Measurements from ENCODE around the gene FLOT2.
"Not testable (repeated sequence)": the region's sequence is repeated elsewhere in the genome, so short reads cannot be mapped to it uniquely, and the experiment has no call there.

FLOT2 gene

GRCh38 chr17:28873839-28874238, 23.7 kb downstream of the FLOT2 start:
- DNase-seq (ENCODE audit: low spot score): no peak

- no peak for DNase-seq (ENCODE audit: low spot score)
Observed at GRCh38 chr17:28871056-28871579, 26.4 kb downstream of the FLOT2 start.

GRCh38 chr17:28867276-28867675, 30.3 kb downstream of the FLOT2 start:
- no peak for DNase-seq (ENCODE audit: low spot score)

DNA sequence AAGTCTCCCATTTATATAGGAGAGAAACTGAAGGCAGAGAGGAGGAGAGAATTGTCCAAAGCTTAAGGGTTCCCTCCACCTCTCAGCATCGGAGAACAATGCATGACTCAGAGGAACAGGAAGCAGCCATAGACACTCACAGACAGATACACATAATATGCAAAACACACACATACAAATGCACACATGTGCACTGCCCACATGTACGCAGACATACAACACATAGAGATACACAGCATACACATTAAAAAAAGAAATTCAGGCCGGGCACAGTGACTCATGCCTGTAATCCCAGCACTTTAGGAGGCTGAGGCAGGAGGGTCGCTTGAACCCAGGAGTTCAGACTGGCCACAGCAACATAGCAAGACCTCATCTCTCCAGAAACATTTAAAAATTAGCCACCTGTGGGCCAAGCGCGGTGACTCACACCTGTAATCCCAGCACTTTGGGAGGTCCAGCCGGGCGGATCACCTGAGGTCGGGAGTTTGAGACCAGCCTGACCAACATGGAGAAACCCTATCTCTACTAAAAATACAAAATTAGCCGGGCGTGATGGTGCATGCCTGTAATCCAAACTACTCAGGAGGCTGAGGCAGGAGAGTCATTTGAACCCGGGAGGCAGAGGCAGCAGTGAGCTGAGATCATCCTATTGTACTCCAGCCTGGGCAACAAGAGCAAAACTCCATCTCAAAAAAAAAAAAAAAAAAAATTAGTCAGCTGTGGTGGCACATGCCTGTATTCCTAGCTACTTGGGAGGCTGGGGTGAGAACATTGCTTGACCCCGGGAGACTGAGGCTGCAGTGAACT, 31.4 kb downstream of the FLOT2 start:
- DNase-seq (ENCODE audit: low spot score): no peak

DNA sequence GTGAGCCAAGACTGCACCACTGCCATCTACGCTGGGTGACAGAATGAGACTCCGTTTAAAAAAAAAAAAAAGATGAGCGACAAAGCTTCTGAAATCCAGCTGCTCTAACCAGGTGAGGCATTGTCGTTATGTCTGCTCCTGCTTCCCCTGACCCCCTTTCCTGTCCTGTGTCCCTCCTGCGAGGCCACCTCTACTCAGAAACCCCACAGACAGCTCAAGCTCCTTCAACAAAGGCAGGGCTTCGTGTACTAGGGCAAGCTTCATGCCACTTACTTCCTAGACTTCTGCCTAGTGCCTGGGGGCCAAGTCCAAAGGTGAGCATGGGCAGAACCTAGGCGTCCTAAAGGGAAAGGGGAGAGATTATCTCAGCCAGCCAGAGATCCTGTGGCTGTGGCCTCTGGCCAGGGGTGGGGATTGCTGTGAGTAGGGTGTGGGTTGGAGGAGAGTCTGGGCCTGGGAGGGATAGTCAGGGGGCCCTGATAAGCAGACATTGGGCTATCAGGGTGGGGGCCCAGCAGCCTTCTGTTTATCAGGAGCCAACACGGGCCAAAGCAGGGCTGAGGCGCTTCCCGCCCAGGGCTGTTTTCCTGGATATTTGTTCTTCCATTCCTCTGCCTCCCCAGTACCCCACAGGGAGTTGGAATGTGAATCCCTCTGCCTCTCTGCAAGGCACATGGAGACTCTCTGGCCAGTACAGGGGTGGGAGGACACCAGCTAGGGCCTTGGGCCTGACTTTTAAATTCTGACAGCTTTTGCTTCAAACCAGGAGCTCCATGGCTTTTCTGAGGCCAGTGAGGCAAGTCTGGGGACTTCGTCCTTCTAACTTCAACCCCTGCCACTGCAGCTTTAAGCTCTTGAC, 32.3 kb downstream of the FLOT2 start:
- no peak for DNase-seq (ENCODE audit: low spot score)

DNA sequence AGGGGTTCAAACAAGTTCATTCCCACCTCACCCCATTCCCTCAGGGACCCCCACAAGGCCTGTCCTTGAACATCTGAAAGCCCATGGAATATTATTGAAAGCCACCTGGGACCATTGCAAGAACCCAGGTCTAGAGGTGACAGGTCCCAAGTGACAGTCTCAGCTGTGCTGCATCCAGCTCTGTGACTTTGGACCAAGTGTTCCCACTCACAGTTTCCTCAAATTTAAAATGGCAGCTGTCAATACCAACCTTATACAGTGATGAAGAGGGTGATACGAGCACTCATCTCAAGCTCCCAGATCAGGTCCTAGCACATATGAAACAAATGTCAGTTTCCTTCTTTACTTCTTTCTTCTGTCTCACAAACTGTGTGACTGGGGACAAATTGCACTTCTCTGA, 33.6 kb downstream of the FLOT2 start:
- no peak for DNase-seq (ENCODE audit: low spot score)

DNA sequence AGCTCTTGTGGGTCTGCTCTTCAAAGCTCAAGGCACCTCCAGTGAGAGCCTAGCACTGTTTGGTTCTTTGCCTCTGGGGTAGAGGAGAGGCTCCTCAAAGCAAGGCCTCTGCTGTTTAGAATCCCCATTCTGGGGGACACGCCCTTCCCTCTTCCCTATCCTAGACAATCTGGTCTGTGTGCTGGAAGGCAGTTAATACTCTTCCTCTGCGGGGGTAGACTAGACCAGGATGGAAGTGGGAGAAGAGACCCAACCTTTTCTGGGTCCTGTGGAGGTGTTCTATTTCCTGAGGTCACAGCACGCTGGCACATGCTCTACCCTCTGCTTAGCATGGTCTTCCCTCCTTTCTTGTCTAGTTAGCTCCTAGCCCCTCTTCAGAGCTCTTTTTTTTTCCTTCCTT, 35.0 kb downstream of the FLOT2 start:
- DNase-seq (ENCODE audit: low spot score): no peak

GRCh38 chr17:28861393-28862203, 35.9 kb downstream of the FLOT2 start:
- no peak for DNase-seq (ENCODE audit: low spot score)

- no peak for DNase-seq (ENCODE audit: low spot score)
Observed at GRCh38 chr17:28860363-28860808, 37.1 kb downstream of the FLOT2 start.

DNA sequence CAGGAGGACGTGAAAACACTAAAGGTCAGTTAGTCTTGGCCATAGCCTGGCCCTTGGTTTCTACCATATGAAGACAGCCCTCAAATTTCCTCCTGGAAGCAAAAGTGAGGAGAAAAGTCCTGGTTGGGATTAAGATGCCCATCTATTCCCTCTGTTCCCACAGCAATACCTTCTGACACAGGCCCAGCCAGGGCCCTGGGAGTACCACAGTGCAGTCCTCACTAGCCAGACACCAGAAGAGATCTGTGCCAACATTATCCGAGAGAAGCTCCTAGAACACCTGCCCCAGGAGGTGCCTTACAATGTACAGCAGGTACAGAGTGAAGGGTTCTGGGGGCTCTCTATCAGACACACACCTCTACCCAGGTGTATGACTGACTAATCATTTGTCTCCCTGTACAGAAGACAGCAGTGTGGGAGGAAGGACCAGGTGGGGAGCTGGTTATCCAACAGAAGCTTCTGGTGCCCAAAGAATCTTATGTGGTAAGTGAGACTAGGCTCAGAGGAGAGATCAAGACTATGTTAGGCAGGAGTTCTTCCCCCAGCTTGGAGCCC, 38.7 kb downstream of the FLOT2 start:
- no peak for DNase-seq (ENCODE audit: low spot score)

GRCh38 chr17:28857905-28858800, 39.4 kb downstream of the FLOT2 start:
- no peak for DNase-seq (ENCODE audit: low spot score)

- no peak for DNase-seq (ENCODE audit: low spot score)
Observed at GRCh38 chr17:28856028-28856574, 41.4 kb downstream of the FLOT2 start.

DNA sequence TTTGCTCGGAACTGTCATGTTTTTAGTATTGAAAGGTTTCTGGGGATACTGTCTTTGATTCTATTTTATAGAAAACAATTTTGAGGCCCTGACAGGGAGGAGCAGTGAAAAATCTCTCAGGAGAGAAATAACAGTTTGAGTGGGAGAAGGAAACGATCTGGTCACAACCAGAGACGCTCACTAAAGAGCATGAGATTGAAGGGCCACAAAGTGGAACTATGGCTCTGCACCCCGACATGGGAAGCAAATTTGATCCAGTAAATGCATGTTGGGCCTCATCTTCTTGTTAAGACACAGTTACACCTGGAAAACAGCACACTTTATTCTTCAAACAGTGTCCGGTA, 42.2 kb downstream of the FLOT2 start:
- no peak for DNase-seq (ENCODE audit: low spot score)

DNA sequence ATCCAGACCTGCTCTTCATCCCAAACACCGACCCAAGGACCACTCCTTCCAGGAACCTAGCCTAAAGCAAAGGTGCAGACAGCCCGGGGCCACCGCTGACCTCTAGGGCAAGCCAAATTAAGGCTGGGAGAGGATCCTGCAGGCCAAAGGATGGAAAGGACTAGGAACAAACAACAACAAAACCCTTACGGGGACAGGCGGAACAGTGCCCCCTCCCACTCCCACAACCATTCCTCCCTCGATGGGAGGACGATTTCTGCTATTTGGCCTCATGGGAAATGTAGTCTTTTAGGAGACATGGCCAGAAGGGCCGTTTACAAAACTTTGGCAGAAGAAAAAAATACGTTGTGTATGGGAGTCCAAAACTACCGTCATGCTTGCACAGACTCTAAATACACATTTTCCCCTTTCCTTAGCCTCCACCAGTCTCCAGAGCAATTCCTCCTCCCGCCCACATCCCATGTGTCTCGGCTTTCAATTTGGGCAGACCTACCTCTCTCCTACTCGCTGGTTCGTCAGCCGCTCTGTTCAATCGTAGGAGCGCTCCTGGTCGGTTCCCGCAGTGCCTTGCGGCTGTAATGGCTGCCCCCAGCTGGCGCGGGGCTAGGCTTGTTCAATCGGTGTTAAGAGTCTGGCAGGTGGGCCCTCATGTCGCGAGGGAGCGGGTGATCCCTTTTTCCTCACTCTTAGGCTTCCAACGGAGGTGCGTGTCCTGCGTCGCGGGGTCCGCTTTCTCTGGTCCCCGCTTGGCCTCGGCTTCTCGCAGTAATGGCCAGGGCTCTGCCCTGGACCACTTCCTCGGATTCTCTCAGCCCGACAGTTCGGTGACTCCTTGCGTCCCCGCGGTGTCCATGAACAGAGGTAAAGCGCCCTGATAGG, 42.8 kb downstream of the FLOT2 start, which contains the start of gene ERAL1:
ERAL1 (plus strand) TSS at position 560 of the 879 bp plus-strand sequence; CDS start at position 579, 19 bp downstream.
- DNase-seq (ENCODE audit: low spot score): peak; percentile 95

- DNase-seq (ENCODE audit: low spot score): no peak
Observed at GRCh38 chr17:28853295-28853694, 44.2 kb downstream of the FLOT2 start.

DNA sequence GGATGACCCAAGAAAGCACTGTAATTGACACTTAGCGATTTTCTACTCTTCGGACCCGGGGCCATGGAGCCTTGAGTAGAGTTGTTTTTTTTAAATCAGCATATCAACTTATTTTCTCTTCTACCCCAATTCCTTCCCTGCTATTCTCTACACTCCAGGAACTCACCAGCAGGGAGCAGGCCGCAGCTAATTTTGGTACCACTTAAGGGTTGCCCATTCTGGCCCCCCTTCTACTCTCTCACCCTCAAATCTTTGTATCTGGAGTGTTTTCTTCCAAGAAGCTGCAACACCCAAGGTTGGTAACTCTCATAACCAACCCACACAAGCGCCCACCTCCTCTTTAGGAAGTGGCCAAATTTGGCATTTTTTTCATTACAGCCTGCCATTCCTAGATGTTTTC, 48.3 kb downstream of the FLOT2 start:
- no peak for DNase-seq (ENCODE audit: low spot score)

GRCh38 chr17:28848667-28849066, 48.9 kb downstream of the FLOT2 start:
- not testable (repeated sequence) for DNase-seq (ENCODE audit: low spot score)

GRCh38 chr17:28846699-28847098, 50.8 kb downstream of the FLOT2 start:
- not testable (repeated sequence) for DNase-seq (ENCODE audit: low spot score)

DNA sequence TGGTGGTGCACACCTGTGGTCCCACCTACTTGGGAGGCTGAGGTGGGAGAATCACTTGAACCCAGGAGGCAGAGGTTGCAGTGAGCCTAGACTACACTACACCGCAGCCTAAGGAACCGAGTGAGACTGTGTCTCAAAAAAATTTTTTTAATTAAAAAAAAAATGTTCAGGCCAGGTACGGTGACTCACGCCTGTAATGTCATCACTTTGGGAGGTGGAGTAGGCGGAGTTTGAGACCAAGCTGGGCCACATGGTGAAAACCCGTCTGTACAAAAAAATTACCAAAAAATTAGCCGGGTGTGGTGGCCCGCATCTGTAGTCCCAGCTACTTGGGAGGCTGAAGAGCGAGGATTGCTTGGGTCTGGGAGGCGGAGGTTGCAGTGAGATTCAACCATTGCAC, 51.3 kb downstream of the FLOT2 start:
- no peak for DNase-seq (ENCODE audit: low spot score)

All from hepatic stellate cell (primary cell).